Body of pancreas (tissue), 4 donors: ENCODE data around the gene COL23A1.

ENCODE experiments used
- CTCF ChIP-seq, 7 experiments: fragments of 450-650 bp in 4 of 7; fragments of 200-600 bp in 3 of 7; sonication (generic) in 3 of 7; IDR thresholded peaks; one replicate each; pipeline ENCODE4 v1.5.1; 2016 to 2019; ENCODE audit warnings: antibody characterized with exemption in 7 of 7
- POLR2A ChIP-seq, 3 donors: fragments of 450-650 bp; IDR thresholded peaks; one replicate each; pipeline ENCODE4 v1.6.1; 2016; ENCODE audit warnings: antibody characterized with exemption in 3 of 3, mild to moderate bottlenecking in 2 of 3

GRCh38 chr5:178469011-178469974 lies 120.9 kb downstream of the COL23A1 start:
- TF ChIP-seq CTCF (IDR thresholded peaks at IDR 0.05) (no peak), POLR2A (IDR thresholded peaks at IDR 0.05) (no peak)
